GM23248 (cell line): ENCODE measurements around the gene PHACTR3.

Experiments
- EZH2 ChIP-seq: fragments of 200-600 bp; sonication (generic); IDR thresholded peaks from 2 replicates; pipeline ENCODE4 v1.6.1; 2018; ENCODE audit warnings: antibody characterized with exemption, mild to moderate bottlenecking; ENCODE audit not compliant: insufficient read depth, poor library complexity, severe bottlenecking
- EZH2phosphoT487 ChIP-seq: fragments of 200-600 bp; sonication (generic); IDR thresholded peaks from 2 replicates; pipeline ENCODE4 v1.6.1; 2018; ENCODE audit warnings: antibody characterized with exemption, moderate library complexity, mild to moderate bottlenecking, low read depth; ENCODE audit not compliant: insufficient read depth

GRCh38 chr20:59895908-59896307 is 291.6 kb downstream of the PHACTR3 start:
- TF ChIP-seq EZH2: no peak
- no peak for TF ChIP-seq EZH2phosphoT487
